Panc1 (cell line): Measurements from ENCODE around the gene KIF4B. TPM values are rescaled to one million over a fixed set of nuclear protein-coding genes. Genes with fewer than 3 reads are reported as not detected.
"Not testable (repeated sequence)": the region's sequence is repeated elsewhere in the genome, so short reads cannot be mapped to it uniquely, and the experiment has no call there.

Experiments used
- ATAC-seq: fragments of 200-7000 bp; cut with Tn5 transposase; 2 replicates; pipeline ENCODE4 v1.9.1; 2020; ENCODE audit warnings: mild to moderate bottlenecking, moderate library complexity
- BruUV-seq: library from RNA; stranded (reverse); fragments of 400-500 nt; replicated peaks from 2 replicates; lab custom pipeline; 2021; lab: Mats Ljungman, UMichigan
- CTCF ChIA-PET: fragments of 300-600 bp; sonication (Branson Sonifier 250); formaldehyde crosslinking; loops from one replicate; lab custom pipeline; 2022; ENCODE audit warnings: antibody characterized with exemption; lab: Charles Lee
- POLR2A ChIA-PET: fragments of 300-600 bp; sonication (Branson Sonifier 250); formaldehyde crosslinking; loops from one replicate; lab custom pipeline; 2022; ENCODE audit warnings: antibody characterized with exemption; lab: Charles Lee
- DNase-seq: peaks from one replicate; pipeline ENCODE4 v3.0.0-alpha.2; 2010; ENCODE audit warnings: low read depth, low spot score
- H3K27ac ChIP-seq: 2 replicates; pipeline ENCODE4 v1.5.1; 2011; ENCODE audit warnings: mild to moderate bottlenecking, low read length, inconsistent platforms
- H3K27me3 ChIP-seq: fragments of 200-500 bp; sonication (Bioruptor generic); 2 replicates; pipeline ENCODE4 v1.6.0; 2014; ENCODE audit warnings: low read length, inconsistent platforms; ENCODE audit not compliant: control insufficient read depth, insufficient read depth
- H3K36me3 ChIP-seq: fragments of 200-500 bp; sonication (Bioruptor generic); 2 replicates; pipeline ENCODE4 v1.5.1; 2014; ENCODE audit warnings: inconsistent platforms, mild to moderate bottlenecking, low read length, moderate library complexity; ENCODE audit not compliant: control insufficient read depth, insufficient read depth
- H3K4me1 ChIP-seq: 2 replicates; pipeline ENCODE4 v1.5.1; 2011; ENCODE audit warnings: inconsistent platforms, mild to moderate bottlenecking, low read length, moderate library complexity; ENCODE audit not compliant: control insufficient read depth, insufficient read depth
- H3K4me3 ChIP-seq, 2 experiments: 2 replicates each; pipeline ENCODE4 v1.5.1; 2011 to 2012; ENCODE audit warnings: low read depth in 2 of 2, low read length in 2 of 2, mild to moderate bottlenecking in 2 of 2, inconsistent platforms in 1 of 2, moderate library complexity in 1 of 2
- H3K9me3 ChIP-seq: fragments of 200-500 bp; sonication (Bioruptor generic); 2 replicates; pipeline ENCODE4 v1.5.1; 2014; ENCODE audit warnings: low read depth, mild to moderate bottlenecking, inconsistent platforms, low read length, moderate library complexity; ENCODE audit not compliant: control insufficient read depth, insufficient read depth
- CTCF ChIP-seq: fragments of 450-650 bp; IDR thresholded peaks from 2 replicates; pipeline ENCODE4 v1.5.1; 2017; ENCODE audit warnings: mild to moderate bottlenecking
- POLR2AphosphoS5 ChIP-seq: IDR thresholded peaks from 2 replicates; pipeline ENCODE4 v1.6.1; 2012; ENCODE audit warnings: mild to moderate bottlenecking, low read depth, low read length, moderate library complexity
- REST ChIP-seq, 2 experiments: IDR thresholded peaks; 2 replicates each; pipeline ENCODE4 v1.6.1; 2011 to 2012; ENCODE audit warnings: low read depth in 2 of 2, control low read depth in 1 of 2, low read length in 1 of 2, mild to moderate bottlenecking in 1 of 2, moderate library complexity in 1 of 2; ENCODE audit not compliant: insufficient read depth in 1 of 2
- SIN3A ChIP-seq: IDR thresholded peaks from 2 replicates; pipeline ENCODE4 v1.6.1; 2012; ENCODE audit warnings: low read depth, mild to moderate bottlenecking, low read length, moderate library complexity, borderline replicate concordance; ENCODE audit not compliant: insufficient read depth
- TCF7L2 ChIP-seq: IDR thresholded peaks from 2 replicates; pipeline ENCODE4 v1.6.1; 2011; ENCODE audit warnings: mild to moderate bottlenecking, low read depth, low read length, inconsistent platforms
- in situ Hi-C: cut with HindIII; loops from 2 replicates; pipeline ENCODE4 v1.10.0; 2016; ENCODE audit warnings: low sequenced_read_pairs, low pct_unique_long_range_greater_than_20kb
- intact Hi-C: fragments of 100-400 bp; cut with micrococcal nuclease; formaldehyde crosslinking; loops from one replicate; pipeline ENCODE4 v1.10.0; 2022; ENCODE audit not compliant: unreplicated experiment
- total RNA-seq: library from RNA; stranded (reverse); gene quantifications from one replicate; pipeline ENCODE4 v1.2.1, GENCODE V29; 2021; ENCODE audit not compliant: unreplicated experiment

Gene KIF4B
- total RNA-seq, 1 experiment from 2014 or later: 0.10 TPM

DNA sequence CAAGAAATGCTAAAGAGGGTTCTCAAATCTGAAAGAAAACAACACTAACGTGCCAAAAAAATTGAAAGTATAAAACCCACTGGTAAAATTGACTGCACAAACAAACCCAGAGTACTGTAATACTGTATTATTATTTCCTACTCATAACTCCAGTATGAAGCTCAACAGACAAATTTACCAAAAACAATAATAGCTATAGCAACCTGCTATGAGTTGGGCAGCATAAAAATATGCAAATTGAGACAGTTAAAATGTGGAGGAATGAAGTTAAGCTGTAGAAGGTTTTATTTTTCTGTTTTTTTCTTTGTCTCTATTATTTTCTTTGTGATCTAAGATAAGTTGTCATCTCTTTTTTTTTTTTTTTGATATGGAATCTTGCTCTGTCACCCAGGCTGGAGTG is 15.7 kb downstream of the KIF4B start:
- TF ChIP-seq POLR2AphosphoS5: no peak
- no peak for TF ChIP-seq CTCF
- TF ChIP-seq REST (IDR thresholded peaks at IDR 0.05; ENCODE audit: insufficient read depth in 1 of 2, low read depth in 2 of 2, low read length in 1 of 2): no peak
- TF ChIP-seq SIN3A: no peak
- TF ChIP-seq TCF7L2: no peak
- POLR2A ChIA-PET: interaction anchor here (0.7 kb wide), 1 partner anchor 1999 kb away, joined by 7 read pairs; no protein-coding TSS in a partner anchor
- in situ Hi-C loops (no loop called here), intact Hi-C loops (no loop called here)
- BruUV-seq: no TSS peak
- Histone ChIP-seq H3K4me3 (no peak overlapping the region), H3K36me3 (no peaks in the 10 kb centered on the region), H3K4me1 (no peaks in the 10 kb centered on the region), H3K9me3 (no peaks in the 10 kb centered on the region), H3K27me3 (no peaks in the 10 kb centered on the region), H3K27ac (no peak overlapping the region)
- CTCF ChIA-PET: interaction anchor here (1.0 kb wide), 1 partner anchor 57 kb away, joined by 9 read pairs; no protein-coding TSS in a partner anchor
- DNase-seq (no peak), ATAC-seq (no peak)

- POLR2A ChIA-PET, DNase-seq, H3K4me1 ChIP-seq, H3K27me3 ChIP-seq, H3K4me3 ChIP-seq, ATAC-seq, BruUV-seq, CTCF ChIA-PET, in situ Hi-C loops, H3K9me3 ChIP-seq, intact Hi-C loops, H3K27ac ChIP-seq, H3K36me3 ChIP-seq: not testable (repeated sequence)
Observed at GRCh38 chr5:155034145-155034744, 20.7 kb downstream of the KIF4B start.

GRCh38 chr5:155035087-155035486 is 21.5 kb downstream of the KIF4B start:
- H3K27me3 ChIP-seq, DNase-seq, H3K27ac ChIP-seq, H3K9me3 ChIP-seq, H3K4me1 ChIP-seq, in situ Hi-C loops, CTCF ChIA-PET, H3K4me3 ChIP-seq, POLR2A ChIA-PET, intact Hi-C loops, BruUV-seq, H3K36me3 ChIP-seq, ATAC-seq: not testable (repeated sequence)
